C4-2B (cell line): Measurements from ENCODE around the gene LAMB1.

ENCODE experiments used
- ZFX ChIP-seq: fragments of 450-650 bp; IDR thresholded peaks from 2 replicates; pipeline ENCODE4 v1.6.1; 2017
- TF ChIP-seq, protein P1 (sequence below): fragments of 450-650 bp; conservative IDR thresholded peaks from 2 replicates; pipeline ENCODE4 v1.5.1; 2017; ENCODE audit warnings: mild to moderate bottlenecking

DNA sequence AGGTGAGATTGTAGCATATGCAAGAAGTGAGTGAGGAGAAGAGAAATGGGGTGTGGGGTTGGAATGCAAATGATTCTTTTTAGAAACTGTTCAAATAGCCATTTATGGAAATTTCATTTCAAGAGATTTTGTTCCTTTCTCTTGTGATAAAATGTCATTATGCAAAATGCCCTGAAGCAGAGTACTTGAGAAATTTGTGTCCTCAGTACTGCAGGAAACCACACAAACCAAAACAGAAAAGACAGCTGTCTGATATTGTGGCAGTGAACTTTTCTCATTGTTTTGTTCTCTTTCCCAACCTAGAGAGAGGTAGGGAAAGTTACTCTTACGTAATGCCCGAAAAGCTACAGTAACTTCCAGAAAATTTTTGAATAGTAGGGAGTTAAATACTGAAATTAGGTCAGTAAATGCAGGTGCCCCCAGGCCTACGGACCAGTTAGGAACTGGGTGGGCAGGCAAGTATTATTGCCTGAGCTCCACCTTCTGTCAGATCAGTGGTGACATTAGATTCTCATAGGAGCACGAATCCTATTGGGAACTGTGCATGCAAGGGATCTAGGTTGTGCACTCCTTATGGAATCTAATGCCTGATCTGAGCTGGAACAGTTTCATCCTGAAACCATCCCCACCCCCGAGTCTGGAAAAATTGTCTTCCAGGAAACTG is 78.0 kb downstream of the LAMB1 start:
- TF ChIP-seq, protein P1, sequence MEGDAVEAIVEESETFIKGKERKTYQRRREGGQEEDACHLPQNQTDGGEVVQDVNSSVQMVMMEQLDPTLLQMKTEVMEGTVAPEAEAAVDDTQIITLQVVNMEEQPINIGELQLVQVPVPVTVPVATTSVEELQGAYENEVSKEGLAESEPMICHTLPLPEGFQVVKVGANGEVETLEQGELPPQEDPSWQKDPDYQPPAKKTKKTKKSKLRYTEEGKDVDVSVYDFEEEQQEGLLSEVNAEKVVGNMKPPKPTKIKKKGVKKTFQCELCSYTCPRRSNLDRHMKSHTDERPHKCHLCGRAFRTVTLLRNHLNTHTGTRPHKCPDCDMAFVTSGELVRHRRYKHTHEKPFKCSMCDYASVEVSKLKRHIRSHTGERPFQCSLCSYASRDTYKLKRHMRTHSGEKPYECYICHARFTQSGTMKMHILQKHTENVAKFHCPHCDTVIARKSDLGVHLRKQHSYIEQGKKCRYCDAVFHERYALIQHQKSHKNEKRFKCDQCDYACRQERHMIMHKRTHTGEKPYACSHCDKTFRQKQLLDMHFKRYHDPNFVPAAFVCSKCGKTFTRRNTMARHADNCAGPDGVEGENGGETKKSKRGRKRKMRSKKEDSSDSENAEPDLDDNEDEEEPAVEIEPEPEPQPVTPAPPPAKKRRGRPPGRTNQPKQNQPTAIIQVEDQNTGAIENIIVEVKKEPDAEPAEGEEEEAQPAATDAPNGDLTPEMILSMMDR: no peak
- TF ChIP-seq ZFX: no peak
